Endodermal cell (in vitro differentiated cells): Measurements from ENCODE around the gene HAGH. TPM values are rescaled to one million over a fixed set of nuclear protein-coding genes. Genes with fewer than 3 reads are reported as not detected.
A peak's percentile ranks its signal among the peaks of the same experiment; 100 is the strongest.

Experiments
- DNase-seq: peaks from one replicate; pipeline ENCODE4 v3.0.0-alpha.2; 2017
- H3K27ac ChIP-seq: 2 replicates; pipeline ENCODE4 v1.5.1; 2013; ENCODE audit warnings: mild to moderate bottlenecking, low read depth, low read length, moderate library complexity
- H3K27me3 ChIP-seq: 2 replicates; pipeline ENCODE4 v1.6.1; 2013; ENCODE audit warnings: mild to moderate bottlenecking, low read length, moderate library complexity; ENCODE audit not compliant: insufficient read depth, control insufficient read depth, poor library complexity, severe bottlenecking
- H3K36me3 ChIP-seq: 2 replicates; pipeline ENCODE4 v1.7.0; 2013; ENCODE audit warnings: mild to moderate bottlenecking, low read length, moderate library complexity; ENCODE audit not compliant: control insufficient read depth, insufficient read depth
- H3K4me1 ChIP-seq: one replicate; pipeline ENCODE4 v1.7.0; 2013; ENCODE audit warnings: low read length; ENCODE audit not compliant: control insufficient read depth, insufficient read depth
- H3K4me3 ChIP-seq: 2 replicates; pipeline ENCODE4 v1.5.1; 2013; ENCODE audit warnings: mild to moderate bottlenecking, low read length, moderate library complexity
- H3K9ac ChIP-seq: 2 replicates; pipeline ENCODE4 v1.6.1; 2013; ENCODE audit warnings: mild to moderate bottlenecking, low read length, moderate library complexity; ENCODE audit not compliant: poor library complexity, severe bottlenecking; ENCODE audit errors: extremely low read depth
- H3K9me3 ChIP-seq: 2 replicates; pipeline ENCODE4 v1.6.1; 2013; ENCODE audit warnings: mild to moderate bottlenecking, low read length, moderate library complexity; ENCODE audit not compliant: control insufficient read depth
- H3K27ac Mint-ChIP-seq: 2 replicates; pipeline ENCODE4 v1.8.0; 2020; ENCODE audit warnings: mixed read lengths
- H3K27me3 Mint-ChIP-seq: 2 replicates; pipeline ENCODE4 v1.8.0; 2021; ENCODE audit warnings: mild to moderate bottlenecking, mixed read lengths; ENCODE audit not compliant: insufficient read depth
- H3K36me3 Mint-ChIP-seq: 2 replicates; pipeline ENCODE4 v1.8.0; 2020; ENCODE audit warnings: low read depth, mixed read lengths
- H3K4me1 Mint-ChIP-seq: 2 replicates; pipeline ENCODE4 v1.8.0; 2020; ENCODE audit warnings: mixed read lengths
- H3K4me3 Mint-ChIP-seq: 2 replicates; pipeline ENCODE4 v1.8.0; 2020; ENCODE audit warnings: mild to moderate bottlenecking, moderate library complexity, mixed read lengths
- H3K9me3 Mint-ChIP-seq: 2 replicates; pipeline ENCODE4 v1.8.0; 2020; ENCODE audit warnings: mild to moderate bottlenecking, mixed read lengths
- CTCF ChIP-seq: fragments of 200-600 bp; sonication (generic); conservative IDR thresholded peaks from 2 replicates; pipeline ENCODE4 v1.5.0; 2021; ENCODE audit warnings: antibody characterized with exemption, mild to moderate bottlenecking
- WGBS, 2 experiments: methylation state at CpG; one replicate each; pipeline versions ENCODE4 v1.1.5 to v1.1.7; 2013; ENCODE audit warnings: missing lambda C conversion rate in 2 of 2, mixed read lengths in 1 of 2; ENCODE audit not compliant: insufficient coverage in 1 of 2, insufficient read length in 1 of 2; 5-methylcytosine and 5-hydroxymethylcytosine counted together
- total RNA-seq, 2 donors: library from RNA; stranded (reverse); fragmentation: NEBNext Ultra II Directional in 1 of 2; extraction: Animal tissue kit (Norgen Biotek cat#: 25700) in 1 of 2; gene quantifications; 2 replicates in 1 of 2; 3 replicates in 1 of 2; pipeline ENCODE4 v1.2.1, GENCODE V29; 2021

Gene HAGH
- total RNA-seq, 2 donors from 2014 or later, result 47.8 to 52.9 TPM

GRCh38 chr16:1817276-1817589 lies 9.4 kb downstream of the HAGH start:
- WGBS, 2 experiments, result 91 to 100% methylated on average over 3 to 9 of the region's 9 CpGs

GRCh38 chr16:1816396-1817275 lies 10.0 kb downstream of the HAGH start:
- Mint-ChIP-seq H3K4me1 (no peaks in the 10 kb centered on the region), H3K27me3 (no peaks in the 10 kb centered on the region), H3K4me3 (no peak overlapping the region), H3K9me3 (no peaks in the 10 kb centered on the region), H3K27ac (no peak overlapping the region), H3K36me3 (peaks cover 39% of the 10 kb centered on the region)
- Histone ChIP-seq H3K27me3 (no peaks in the 10 kb centered on the region), H3K36me3 (peaks cover 19% of the 10 kb centered on the region), H3K9me3 (no peaks in the 10 kb centered on the region), H3K4me3 (no peak overlapping the region), H3K9ac (no peak overlapping the region), H3K27ac (no peak overlapping the region), H3K4me1 (no peaks in the 10 kb centered on the region)
- 94 to 97% methylated on average over 27 to 40 of the region's 40 CpGs for WGBS, 2 experiments
- no peak for TF ChIP-seq CTCF
- peak; percentile 10 for DNase-seq

More at GRCh38 chr16:1817276-1817589, 9.4 kb downstream of the HAGH start:
- DNase-seq, result no peak
- Histone ChIP-seq H3K4me1 (no peaks in the 10 kb centered on the region), H3K27me3 (no peaks in the 10 kb centered on the region), H3K9me3 (no peaks in the 10 kb centered on the region), H3K9ac (no peak overlapping the region), H3K36me3 (peaks cover 22% of the 10 kb centered on the region), H3K4me3 (no peak overlapping the region), H3K27ac (no peak overlapping the region)
- TF ChIP-seq CTCF, result no peak
- Mint-ChIP-seq H3K4me3 (no peak overlapping the region), H3K27me3 (no peaks in the 10 kb centered on the region), H3K36me3 (peaks cover 39% of the 10 kb centered on the region), H3K27ac (no peak overlapping the region), H3K9me3 (no peaks in the 10 kb centered on the region), H3K4me1 (no peaks in the 10 kb centered on the region)

- no peak for DNase-seq
- Histone ChIP-seq H3K9ac (no peak overlapping the region), H3K4me1 (no peaks in the 10 kb centered on the region), H3K9me3 (no peaks in the 10 kb centered on the region), H3K4me3 (no peak overlapping the region), H3K27me3 (no peaks in the 10 kb centered on the region), H3K27ac (no peak overlapping the region), H3K36me3 (peaks cover 19% of the 10 kb centered on the region)
- 96 to 99% methylated on average over 8 to 11 of the region's 11 CpGs for WGBS, 2 experiments
- H3K9me3 Mint-ChIP-seq, result no peaks in the 10 kb centered on the region
- H3K36me3 Mint-ChIP-seq, result peaks cover 39% of the 10 kb centered on the region
- TF ChIP-seq CTCF, result no peak
- no peaks in the 10 kb centered on the region for H3K4me1 Mint-ChIP-seq
- no peak overlapping the region for H3K27ac Mint-ChIP-seq
- H3K4me3 Mint-ChIP-seq, result no peak overlapping the region
- H3K27me3 Mint-ChIP-seq, result no peaks in the 10 kb centered on the region
Measured at GRCh38 chr16:1815461-1815860, 11.2 kb downstream of the HAGH start.
